HepG2 (cell line): ENCODE data around the gene CPB2. TPM values are rescaled to one million over a fixed set of nuclear protein-coding genes. Genes with fewer than 3 reads are reported as not detected.

Experiments used
- ATAC-seq: fragments of 200-7000 bp; cut with Tn5 transposase; 3 replicates; pipeline ENCODE4 v1.9.1; 2020; ENCODE audit warnings: mild to moderate bottlenecking, moderate library complexity
- BruUV-seq: library from RNA; stranded (reverse); fragments of 400-500 nt; replicated peaks from 2 replicates; lab custom pipeline; 2021; lab: Mats Ljungman, UMichigan
- CTCF ChIA-PET: fragments of 300-600 bp; formaldehyde crosslinking; extraction: SDS; loops from one replicate; lab custom pipeline; 2021; ENCODE audit warnings: low total read pairs, inconsistent platforms, low intra/inter-chr PET ratio; lab: Yijun Ruan, JAX
- POLR2A ChIA-PET: fragments of 350-600 bp; sonication (Branson Sonifier 250); formaldehyde crosslinking; loops from one replicate; lab custom pipeline; 2020; ENCODE audit warnings: antibody characterized with exemption, inconsistent platforms; lab: Yijun Ruan, JAX
- DNase-seq: peaks from one replicate; pipeline ENCODE4 v3.0.0-alpha.2; 2015; ENCODE audit warnings: low spot score
- FAIRE-seq: peaks from 3 replicates; lab custom pipeline; 2011; peaks lifted over from hg19 to GRCh38; lab: Jason Lieb, UNC
- H2AFZ ChIP-seq: one replicate; pipeline ENCODE4 v1.6.1; 2011; ENCODE audit warnings: low read length, inconsistent platforms
- H3K27ac ChIP-seq: fragments of 300-600 bp; 3 replicates; pipeline ENCODE4 v1.8.0; 2011; ENCODE audit warnings: mixed run types, mild to moderate bottlenecking, mixed read lengths, low read length, inconsistent platforms; ENCODE audit not compliant: insufficient read depth; ENCODE audit errors: extremely low read length
- H3K27me3 ChIP-seq, 2 experiments: fragments of 200-600 bp in 1 of 2; 2 replicates in 1 of 2; 3 replicates in 1 of 2; pipeline versions ENCODE4 v1.6.0 to v1.8.0; 2011; ENCODE audit warnings: low read length in 2 of 2, mild to moderate bottlenecking in 2 of 2, moderate library complexity in 2 of 2, inconsistent platforms in 1 of 2; ENCODE audit not compliant: insufficient read depth in 2 of 2, control insufficient read depth in 1 of 2
- H3K36me3 ChIP-seq, 2 experiments: fragments of 200-600 bp in 1 of 2; replicated peaks in 1 of 2; 2 replicates in 1 of 2; 3 replicates in 1 of 2; pipeline versions ENCODE4 v1.5.1 to v1.8.0; 2011; ENCODE audit warnings: low read length in 2 of 2, inconsistent platforms in 1 of 2; ENCODE audit not compliant: insufficient read depth in 2 of 2, control insufficient read depth in 1 of 2
- H3K4me1 ChIP-seq: 2 replicates; pipeline ENCODE4 v1.5.1; 2012; ENCODE audit warnings: low read length, inconsistent platforms; ENCODE audit not compliant: insufficient read depth
- H3K4me2 ChIP-seq: 2 replicates; pipeline ENCODE4 v1.6.0; 2011; ENCODE audit warnings: low read depth, low read length, inconsistent platforms
- H3K4me3 ChIP-seq, 3 experiments: fragments of 200-600 bp in 1 of 3; sonication (generic), shearing (Covaris generic) in 1 of 3; replicated peaks in 1 of 3; 2 replicates each; pipeline ENCODE4 v1.5.1; 2011 to 2016; ENCODE audit warnings: low read length in 3 of 3, inconsistent platforms in 2 of 3, low read depth in 2 of 3, mild to moderate bottlenecking in 2 of 3, control low read depth in 1 of 3, mixed read lengths in 1 of 3; ENCODE audit not compliant: insufficient read depth in 1 of 3
- H3K79me2 ChIP-seq: one replicate; pipeline ENCODE4 v1.6.1; 2011; ENCODE audit warnings: low read length, inconsistent platforms; ENCODE audit not compliant: insufficient read depth
- H3K9ac ChIP-seq: 2 replicates; pipeline ENCODE4 v1.6.0; 2011; ENCODE audit warnings: mild to moderate bottlenecking, low read depth, low read length, inconsistent platforms; ENCODE audit not compliant: insufficient read depth
- H3K9me3 ChIP-seq: 2 replicates; pipeline ENCODE4 v1.5.1; 2012; ENCODE audit warnings: mild to moderate bottlenecking, low read length
- H4K20me1 ChIP-seq: 2 replicates; pipeline ENCODE4 v1.6.0; 2011; ENCODE audit warnings: inconsistent platforms, mild to moderate bottlenecking, low read length, moderate library complexity; ENCODE audit not compliant: insufficient read depth
- BHLHE40 ChIP-seq: IDR thresholded peaks from 2 replicates; pipeline ENCODE4 v1.6.1; 2011; ENCODE audit warnings: low read length, improper control_type of control experiment
- BORCS8-MEF2B ChIP-seq: sonication (generic); formaldehyde crosslinking; IDR thresholded peaks from 2 replicates; pipeline ENCODE4 v1.8.0; 2022; ENCODE audit warnings: mild to moderate bottlenecking, missing genetic modification reagents
- HES4 ChIP-seq: sonication (generic); formaldehyde crosslinking; IDR thresholded peaks from 2 replicates; pipeline ENCODE4 v1.9.0; 2021; ENCODE audit warnings: mild to moderate bottlenecking, missing genetic modification reagents, borderline replicate concordance
- ISX ChIP-seq: sonication (generic); formaldehyde crosslinking; conservative IDR thresholded peaks from 2 replicates; pipeline ENCODE4 v1.5.0; 2020; ENCODE audit warnings: missing genetic modification reagents
- PATZ1 ChIP-seq: sonication (generic); formaldehyde crosslinking; IDR thresholded peaks from 2 replicates; pipeline ENCODE4 v1.4.0; 2020; ENCODE audit warnings: missing genetic modification reagents
- ZBTB4 ChIP-seq: sonication (generic); formaldehyde crosslinking; IDR thresholded peaks from 2 replicates; pipeline ENCODE4 v1.4.0; 2020; ENCODE audit warnings: missing genetic modification reagents, mild to moderate bottlenecking, borderline replicate concordance
- ZNF326 ChIP-seq: sonication (generic); formaldehyde crosslinking; IDR thresholded peaks from 2 replicates; pipeline ENCODE4 v1.4.0; 2020; ENCODE audit warnings: missing genetic modification reagents, borderline replicate concordance
- ZNF33B ChIP-seq: sonication (generic); formaldehyde crosslinking; IDR thresholded peaks from 2 replicates; pipeline ENCODE4 v1.5.1; 2020; ENCODE audit warnings: mild to moderate bottlenecking, missing genetic modification reagents
- ZNF503 ChIP-seq: sonication (generic); formaldehyde crosslinking; IDR thresholded peaks from 2 replicates; pipeline ENCODE4 v1.4.0; 2020; ENCODE audit warnings: missing genetic modification reagents
- ZNF605 ChIP-seq: sonication (generic); formaldehyde crosslinking; IDR thresholded peaks from 2 replicates; pipeline ENCODE4 v1.8.0; 2022; ENCODE audit warnings: mild to moderate bottlenecking, missing genetic modification reagents
- ZNF619 ChIP-seq: sonication (generic); formaldehyde crosslinking; IDR thresholded peaks from 2 replicates; pipeline ENCODE4 v1.4.0; 2020; ENCODE audit warnings: mild to moderate bottlenecking, missing genetic modification reagents
- ZNF724P ChIP-seq: sonication (generic); formaldehyde crosslinking; IDR thresholded peaks from 2 replicates; pipeline ENCODE4 v1.8.0; 2022; ENCODE audit warnings: missing genetic modification reagents, borderline replicate concordance
- WGBS: methylation state at CpG from one replicate; pipeline ENCODE4 v1.1.6; 2017; ENCODE audit warnings: low lambda C conversion rate; 5-methylcytosine and 5-hydroxymethylcytosine counted together
- in situ Hi-C: cut with HindIII; loops from 2 replicates; pipeline ENCODE4 v1.10.0; 2017; ENCODE audit warnings: low pct_unique_long_range_greater_than_20kb; ENCODE audit not compliant: extremely low pct_ligation_motif_present
- intact Hi-C: fragments of 100-400 bp; cut with micrococcal nuclease; formaldehyde crosslinking; loops from one replicate; pipeline ENCODE4 v1.10.0; 2022; ENCODE audit not compliant: unreplicated experiment
- polyA plus RNA-seq, 8 experiments: library from polyadenylated mRNA; depleted of rRNA in 3 of 8; stranded (reverse) in 7 of 8; unstranded in 1 of 8; fragments of >200 nt; fragmentation: Illumina TruSeq in 4 of 8; extraction: Trizol in 4 of 8; gene quantifications; 2 replicates each; pipeline versions ENCODE4 v1.2.1 to v1.2.3, GENCODE V29; 2011 to 2016; ENCODE audit warnings: low read depth in 4 of 8, missing spikeins in 1 of 8, mixed read lengths in 1 of 8; ENCODE audit not compliant: insufficient read depth in 1 of 8
- total RNA-seq, 5 experiments: library from RNA; depleted of rRNA; stranded (reverse); fragments of >200 nt; fragmentation: Illumina TruSeq; extraction: Trizol; gene quantifications; 2 replicates each; pipeline ENCODE4 v1.2.3, GENCODE V29; 2016; ENCODE audit warnings: low read depth in 1 of 5
- TF ChIP-seq, protein P1 (sequence below): sonication (generic); formaldehyde crosslinking; IDR thresholded peaks from 2 replicates; pipeline ENCODE4 v1.5.0; 2020; ENCODE audit warnings: mild to moderate bottlenecking, missing genetic modification reagents, moderate library complexity
- TF ChIP-seq, protein P2 (sequence below): sonication (generic); formaldehyde crosslinking; conservative IDR thresholded peaks from 2 replicates; pipeline ENCODE4 v1.8.0; 2022; ENCODE audit warnings: low read depth, missing genetic modification reagents

CPB2 gene
- total and polyA plus RNA-seq, 2 of the 13 experiments (the other 11 are each of a cell fraction or from before 2014, with no cell fraction given) = 125 to 140 TPM

DNA sequence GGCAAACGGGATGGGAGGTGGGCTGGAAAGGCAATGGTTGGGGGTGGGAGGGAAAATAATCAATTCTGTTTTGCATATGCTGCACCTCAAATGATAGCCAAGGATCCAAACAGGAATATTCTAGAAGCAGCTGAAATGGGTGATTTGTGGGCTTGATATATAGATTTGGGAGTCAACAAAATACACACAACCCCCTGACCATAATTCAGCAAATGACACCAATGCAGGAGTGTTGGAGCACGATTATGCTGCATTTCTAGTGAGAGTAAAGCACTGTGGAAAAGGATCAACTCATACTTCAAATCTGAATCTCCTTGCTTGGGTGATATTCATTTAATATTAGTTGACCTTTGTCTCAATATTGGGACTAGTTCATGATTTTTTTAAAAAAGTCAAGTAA, 41.1 kb upstream of the CPB2 start:
- no peak for DNase-seq
- Histone ChIP-seq H4K20me1 (no peaks in the 10 kb centered on the region), H3K4me3 (no peak overlapping the region), H3K4me2 (no peak overlapping the region), H3K9ac (no peak overlapping the region), H3K79me2 (no peaks in the 10 kb centered on the region), H3K36me3 (no peaks in the 10 kb centered on the region), H3K9me3 (no peaks in the 10 kb centered on the region), H3K4me1 (peaks cover 66% of the 10 kb centered on the region), H2AFZ (no peak overlapping the region), H3K27ac (no peak overlapping the region), H3K27me3 (no peaks in the 10 kb centered on the region)
- no peak for FAIRE-seq
- BruUV-seq = no TSS peak
- ATAC-seq = no peak
- CTCF ChIA-PET = interaction anchor here (1.2 to 1.9 kb wide), 2 partner anchors 15 to 20 kb away, joined by 4 to 17 read pairs; no protein-coding TSS in a partner anchor
- in situ Hi-C loops (loop anchor here (10.0 kb wide), 1 partner anchor 539 kb away; no protein-coding TSS in a partner anchor), intact Hi-C loops (no loop called here)
- POLR2A ChIA-PET = no interaction called here
- WGBS = 91% methylated on average over 2 of the region's 2 CpGs
- no peak for TF ChIP-seq ISX (CRISPR knock-in tag)
- TF ChIP-seq BHLHE40 = no peak
- no peak for TF ChIP-seq ZNF724P
- TF ChIP-seq, protein P1, sequence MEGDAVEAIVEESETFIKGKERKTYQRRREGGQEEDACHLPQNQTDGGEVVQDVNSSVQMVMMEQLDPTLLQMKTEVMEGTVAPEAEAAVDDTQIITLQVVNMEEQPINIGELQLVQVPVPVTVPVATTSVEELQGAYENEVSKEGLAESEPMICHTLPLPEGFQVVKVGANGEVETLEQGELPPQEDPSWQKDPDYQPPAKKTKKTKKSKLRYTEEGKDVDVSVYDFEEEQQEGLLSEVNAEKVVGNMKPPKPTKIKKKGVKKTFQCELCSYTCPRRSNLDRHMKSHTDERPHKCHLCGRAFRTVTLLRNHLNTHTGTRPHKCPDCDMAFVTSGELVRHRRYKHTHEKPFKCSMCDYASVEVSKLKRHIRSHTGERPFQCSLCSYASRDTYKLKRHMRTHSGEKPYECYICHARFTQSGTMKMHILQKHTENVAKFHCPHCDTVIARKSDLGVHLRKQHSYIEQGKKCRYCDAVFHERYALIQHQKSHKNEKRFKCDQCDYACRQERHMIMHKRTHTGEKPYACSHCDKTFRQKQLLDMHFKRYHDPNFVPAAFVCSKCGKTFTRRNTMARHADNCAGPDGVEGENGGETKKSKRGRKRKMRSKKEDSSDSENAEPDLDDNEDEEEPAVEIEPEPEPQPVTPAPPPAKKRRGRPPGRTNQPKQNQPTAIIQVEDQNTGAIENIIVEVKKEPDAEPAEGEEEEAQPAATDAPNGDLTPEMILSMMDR (CRISPR knock-in tag) = no peak
- no peak for TF ChIP-seq ZNF503
- no peak for TF ChIP-seq ZNF326 (CRISPR knock-in tag)
- TF ChIP-seq BORCS8-MEF2B (CRISPR knock-in tag) = no peak
- TF ChIP-seq ZNF605 = no peak
- no peak for TF ChIP-seq ZBTB4
- TF ChIP-seq, protein P2, sequence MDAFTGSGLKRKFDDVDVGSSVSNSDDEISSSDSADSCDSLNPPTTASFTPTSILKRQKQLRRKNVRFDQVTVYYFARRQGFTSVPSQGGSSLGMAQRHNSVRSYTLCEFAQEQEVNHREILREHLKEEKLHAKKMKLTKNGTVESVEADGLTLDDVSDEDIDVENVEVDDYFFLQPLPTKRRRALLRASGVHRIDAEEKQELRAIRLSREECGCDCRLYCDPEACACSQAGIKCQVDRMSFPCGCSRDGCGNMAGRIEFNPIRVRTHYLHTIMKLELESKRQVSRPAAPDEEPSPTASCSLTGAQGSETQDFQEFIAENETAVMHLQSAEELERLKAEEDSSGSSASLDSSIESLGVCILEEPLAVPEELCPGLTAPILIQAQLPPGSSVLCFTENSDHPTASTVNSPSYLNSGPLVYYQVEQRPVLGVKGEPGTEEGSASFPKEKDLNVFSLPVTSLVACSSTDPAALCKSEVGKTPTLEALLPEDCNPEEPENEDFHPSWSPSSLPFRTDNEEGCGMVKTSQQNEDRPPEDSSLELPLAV = no peak
- no peak for TF ChIP-seq HES4 (CRISPR knock-in tag)
- TF ChIP-seq PATZ1 = no peak
- TF ChIP-seq ZNF33B (CRISPR knock-in tag) = no peak
- no peak for TF ChIP-seq ZNF619 (CRISPR knock-in tag)
